ENCODE measurements around the gene ETV4. TPM values are rescaled to one million over a fixed set of nuclear protein-coding genes. Genes with fewer than 3 reads are reported as not detected.

The ETV4 gene
- total RNA-seq, 1 experiment from 2014 or later: 195 TPM

DNA sequence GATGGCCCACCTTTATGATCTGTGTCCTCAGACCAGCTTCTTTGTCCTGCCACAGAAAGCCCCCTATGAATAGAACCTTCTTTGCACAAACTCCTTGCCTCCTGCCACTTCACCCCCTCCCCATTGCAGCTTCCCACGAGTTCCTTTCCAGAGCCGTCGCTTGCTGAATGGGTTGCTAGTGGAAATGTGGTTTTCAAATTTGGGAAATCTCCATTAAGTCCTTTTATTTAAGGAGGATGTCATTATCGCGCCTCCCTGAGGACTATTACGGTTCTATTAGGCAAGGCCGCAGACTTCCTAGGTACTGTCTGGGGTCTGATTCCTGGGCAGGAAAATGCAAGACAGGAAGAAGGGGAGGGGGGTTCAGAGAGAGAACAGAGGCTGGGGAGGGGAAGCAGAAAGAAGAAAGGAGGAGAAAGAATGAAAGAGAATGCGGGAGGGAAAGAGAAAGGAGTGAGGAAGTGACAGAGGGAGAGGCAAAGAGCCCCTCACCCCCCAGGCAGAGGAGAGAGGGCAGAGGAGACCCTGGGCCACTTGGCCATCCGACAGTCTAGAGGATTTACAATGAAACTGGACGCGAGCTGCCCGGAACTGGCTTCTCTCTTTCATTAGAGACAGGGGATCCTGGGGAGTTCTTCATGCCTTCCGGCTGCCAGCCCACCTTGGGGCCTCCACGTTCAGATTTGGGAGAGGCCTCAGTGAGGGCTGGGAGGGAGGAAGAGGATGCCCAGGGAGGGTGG is 31.7 kb upstream of the ETV4 start:
- no peak for TF ChIP-seq PRRX2 (CRISPR knock-in tag; IDR thresholded peaks at IDR 0.05)
- TF ChIP-seq SOX15 (CRISPR knock-in tag; IDR thresholded peaks at IDR 0.05): no peak
- TF ChIP-seq, protein P1, sequence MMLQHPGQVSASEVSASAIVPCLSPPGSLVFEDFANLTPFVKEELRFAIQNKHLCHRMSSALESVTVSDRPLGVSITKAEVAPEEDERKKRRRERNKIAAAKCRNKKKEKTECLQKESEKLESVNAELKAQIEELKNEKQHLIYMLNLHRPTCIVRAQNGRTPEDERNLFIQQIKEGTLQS (CRISPR knock-in tag; conservative IDR thresholded peaks at IDR 0.05): no peak
- no peak for TF ChIP-seq SP1 (CRISPR knock-in tag; conservative IDR thresholded peaks at IDR 0.05)
- TF ChIP-seq FOXJ3 (CRISPR knock-in tag; IDR thresholded peaks at IDR 0.05; ENCODE audit: borderline replicate concordance): no peak
- TF ChIP-seq, protein P2, sequence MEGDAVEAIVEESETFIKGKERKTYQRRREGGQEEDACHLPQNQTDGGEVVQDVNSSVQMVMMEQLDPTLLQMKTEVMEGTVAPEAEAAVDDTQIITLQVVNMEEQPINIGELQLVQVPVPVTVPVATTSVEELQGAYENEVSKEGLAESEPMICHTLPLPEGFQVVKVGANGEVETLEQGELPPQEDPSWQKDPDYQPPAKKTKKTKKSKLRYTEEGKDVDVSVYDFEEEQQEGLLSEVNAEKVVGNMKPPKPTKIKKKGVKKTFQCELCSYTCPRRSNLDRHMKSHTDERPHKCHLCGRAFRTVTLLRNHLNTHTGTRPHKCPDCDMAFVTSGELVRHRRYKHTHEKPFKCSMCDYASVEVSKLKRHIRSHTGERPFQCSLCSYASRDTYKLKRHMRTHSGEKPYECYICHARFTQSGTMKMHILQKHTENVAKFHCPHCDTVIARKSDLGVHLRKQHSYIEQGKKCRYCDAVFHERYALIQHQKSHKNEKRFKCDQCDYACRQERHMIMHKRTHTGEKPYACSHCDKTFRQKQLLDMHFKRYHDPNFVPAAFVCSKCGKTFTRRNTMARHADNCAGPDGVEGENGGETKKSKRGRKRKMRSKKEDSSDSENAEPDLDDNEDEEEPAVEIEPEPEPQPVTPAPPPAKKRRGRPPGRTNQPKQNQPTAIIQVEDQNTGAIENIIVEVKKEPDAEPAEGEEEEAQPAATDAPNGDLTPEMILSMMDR (IDR thresholded peaks at IDR 0.05): no peak
- TF ChIP-seq GTF2I (CRISPR knock-in tag; conservative IDR thresholded peaks at IDR 0.05): no peak
- TF ChIP-seq CREB1 (CRISPR knock-in tag; IDR thresholded peaks at IDR 0.05): no peak
- TF ChIP-seq, protein P3, sequence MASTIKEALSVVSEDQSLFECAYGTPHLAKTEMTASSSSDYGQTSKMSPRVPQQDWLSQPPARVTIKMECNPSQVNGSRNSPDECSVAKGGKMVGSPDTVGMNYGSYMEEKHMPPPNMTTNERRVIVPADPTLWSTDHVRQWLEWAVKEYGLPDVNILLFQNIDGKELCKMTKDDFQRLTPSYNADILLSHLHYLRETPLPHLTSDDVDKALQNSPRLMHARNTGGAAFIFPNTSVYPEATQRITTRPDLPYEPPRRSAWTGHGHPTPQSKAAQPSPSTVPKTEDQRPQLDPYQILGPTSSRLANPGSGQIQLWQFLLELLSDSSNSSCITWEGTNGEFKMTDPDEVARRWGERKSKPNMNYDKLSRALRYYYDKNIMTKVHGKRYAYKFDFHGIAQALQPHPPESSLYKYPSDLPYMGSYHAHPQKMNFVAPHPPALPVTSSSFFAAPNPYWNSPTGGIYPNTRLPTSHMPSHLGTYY (CRISPR knock-in tag; IDR thresholded peaks at IDR 0.05): no peak
- no peak for TF ChIP-seq ZNF263 (CRISPR knock-in tag; IDR thresholded peaks at IDR 0.05; ENCODE audit: low read depth)
- Mint-ChIP-seq H3K36me3 (no peaks in the 10 kb centered on the region), H3K4me3 (no peak overlapping the region), H3K9me3 (no peaks in the 10 kb centered on the region), H3K27me3 (ENCODE audit: low read depth) (no peaks in the 10 kb centered on the region), H3K27ac (no peak overlapping the region; the same call in 1 of the 2 replicates), H3K4me1 (peaks cover 36% of the 10 kb centered on the region)
- DNase-seq (ENCODE audit: low spot score) (no peak), ATAC-seq (no peak)
- ChIA-PET POLR2A (interaction anchor here (1.4 kb wide), 1 partner anchor 96 kb away, joined by 5 read pairs; no protein-coding TSS in a partner anchor), CTCF (interaction anchor here (0.5 to 7.9 kb wide), 23 partner anchors 15 to 268 kb away, joined by 3 to 97 read pairs (median 4); partner anchors contain the start of gene SOST)

DNA sequence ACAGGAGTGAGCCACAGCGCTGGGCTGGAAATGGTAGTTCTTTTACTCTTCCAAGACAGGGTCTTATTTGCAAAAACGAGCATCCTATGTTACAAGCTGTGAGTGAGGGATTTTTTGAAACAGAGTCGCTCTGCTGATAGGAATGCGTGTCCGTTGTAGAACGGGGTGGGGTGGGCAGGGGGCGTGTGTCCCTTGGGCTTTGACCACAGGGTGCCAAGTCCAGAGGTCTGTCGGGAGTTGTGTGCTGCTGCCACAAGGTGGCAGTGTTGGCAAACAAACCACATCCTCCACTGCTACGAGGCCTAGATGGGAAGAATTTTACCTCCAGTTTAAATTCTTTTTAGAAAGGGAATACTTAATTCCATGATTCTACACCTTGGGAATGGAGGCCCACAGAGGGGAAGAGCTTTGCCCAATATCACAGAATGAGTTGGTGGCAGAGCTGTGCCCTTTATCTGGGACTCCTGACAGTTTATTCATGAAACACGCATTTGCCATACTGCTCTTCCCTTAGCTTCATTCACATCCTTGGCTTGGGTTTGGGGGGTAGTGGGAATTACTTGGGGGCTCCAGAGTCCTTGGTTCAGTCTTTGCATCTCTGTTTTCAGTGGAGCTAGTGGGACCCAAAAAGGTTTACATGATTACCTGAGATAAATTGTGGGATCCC is 30.6 kb upstream of the ETV4 start:
- H3K9me3 Mint-ChIP-seq: no peaks in the 10 kb centered on the region
- no peak overlapping the region for H3K27ac Mint-ChIP-seq
- CTCF ChIA-PET: interaction anchor here (0.6 to 7.9 kb wide), 33 partner anchors 14 to 281 kb away, joined by 3 to 97 read pairs (median 4); partner anchors contain the start of genes ETV4 and SOST
- no peaks in the 10 kb centered on the region for H3K36me3 Mint-ChIP-seq
- peaks cover 36% of the 10 kb centered on the region for H3K4me1 Mint-ChIP-seq
- no peaks in the 10 kb centered on the region for H3K27me3 Mint-ChIP-seq (ENCODE audit: low read depth)
- ATAC-seq (peak; percentile 83), DNase-seq (ENCODE audit: low spot score) (peak; percentile 85)
- TF ChIP-seq, protein P2 (IDR thresholded peaks at IDR 0.05): peak; percentile 89
- TF ChIP-seq, protein P4, sequence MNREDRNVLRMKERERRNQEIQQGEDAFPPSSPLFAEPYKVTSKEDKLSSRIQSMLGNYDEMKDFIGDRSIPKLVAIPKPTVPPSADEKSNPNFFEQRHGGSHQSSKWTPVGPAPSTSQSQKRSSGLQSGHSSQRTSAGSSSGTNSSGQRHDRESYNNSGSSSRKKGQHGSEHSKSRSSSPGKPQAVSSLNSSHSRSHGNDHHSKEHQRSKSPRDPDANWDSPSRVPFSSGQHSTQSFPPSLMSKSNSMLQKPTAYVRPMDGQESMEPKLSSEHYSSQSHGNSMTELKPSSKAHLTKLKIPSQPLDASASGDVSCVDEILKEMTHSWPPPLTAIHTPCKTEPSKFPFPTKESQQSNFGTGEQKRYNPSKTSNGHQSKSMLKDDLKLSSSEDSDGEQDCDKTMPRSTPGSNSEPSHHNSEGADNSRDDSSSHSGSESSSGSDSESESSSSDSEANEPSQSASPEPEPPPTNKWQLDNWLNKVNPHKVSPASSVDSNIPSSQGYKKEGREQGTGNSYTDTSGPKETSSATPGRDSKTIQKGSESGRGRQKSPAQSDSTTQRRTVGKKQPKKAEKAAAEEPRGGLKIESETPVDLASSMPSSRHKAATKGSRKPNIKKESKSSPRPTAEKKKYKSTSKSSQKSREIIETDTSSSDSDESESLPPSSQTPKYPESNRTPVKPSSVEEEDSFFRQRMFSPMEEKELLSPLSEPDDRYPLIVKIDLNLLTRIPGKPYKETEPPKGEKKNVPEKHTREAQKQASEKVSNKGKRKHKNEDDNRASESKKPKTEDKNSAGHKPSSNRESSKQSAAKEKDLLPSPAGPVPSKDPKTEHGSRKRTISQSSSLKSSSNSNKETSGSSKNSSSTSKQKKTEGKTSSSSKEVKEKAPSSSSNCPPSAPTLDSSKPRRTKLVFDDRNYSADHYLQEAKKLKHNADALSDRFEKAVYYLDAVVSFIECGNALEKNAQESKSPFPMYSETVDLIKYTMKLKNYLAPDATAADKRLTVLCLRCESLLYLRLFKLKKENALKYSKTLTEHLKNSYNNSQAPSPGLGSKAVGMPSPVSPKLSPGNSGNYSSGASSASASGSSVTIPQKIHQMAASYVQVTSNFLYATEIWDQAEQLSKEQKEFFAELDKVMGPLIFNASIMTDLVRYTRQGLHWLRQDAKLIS (CRISPR knock-in tag; IDR thresholded peaks at IDR 0.05; ENCODE audit: borderline replicate concordance): no peak
- TF ChIP-seq GTF2I (CRISPR knock-in tag; conservative IDR thresholded peaks at IDR 0.05) (no peak), OVOL2 (CRISPR knock-in tag; IDR thresholded peaks at IDR 0.05; ENCODE audit: borderline replicate concordance) (no peak), GABPB1 (CRISPR knock-in tag; IDR thresholded peaks at IDR 0.05) (0 out of 2 replicates have a peak, but pooled peaks have one; percentile 36)
- POLR2A ChIA-PET: interaction anchor here (0.8 to 1.4 kb wide), 2 partner anchors 31 to 97 kb away, joined by 3 to 5 read pairs; partner anchors contain the start of gene ETV4
- H3K4me3 Mint-ChIP-seq: peak overlapping the region; percentile 51
